HCT116 (cell line): ENCODE results near the gene TEX10. TPM values are rescaled to one million over a fixed set of nuclear protein-coding genes. Genes with fewer than 3 reads are reported as not detected.
A peak's percentile ranks its signal among the peaks of the same experiment; 100 is the strongest.
"Not testable (repeated sequence)": the region's sequence is repeated elsewhere in the genome, so short reads cannot be mapped to it uniquely, and the experiment has no call there.

Experiments
- ATAC-seq: fragments of 200-7000 bp; cut with Tn5 transposase; 2 replicates; pipeline ENCODE4 v1.9.1; 2020; ENCODE audit warnings: mild to moderate bottlenecking, moderate library complexity
- BruUV-seq: library from RNA; stranded (reverse); fragments of 400-500 nt; replicated peaks from 2 replicates; lab custom pipeline; 2021; lab: Mats Ljungman, UMichigan
- CTCF ChIA-PET: fragments of 300-600 bp; sonication (Branson Sonifier 250); formaldehyde crosslinking; loops from one replicate; lab custom pipeline; 2021; ENCODE audit warnings: antibody characterized with exemption; lab: Charles Lee
- POLR2A ChIA-PET: fragments of 300-600, 350-600 bp; sonication (Branson Sonifier 250); formaldehyde crosslinking; loops from one replicate; lab custom pipeline; 2021; ENCODE audit warnings: antibody characterized with exemption; lab: Charles Lee
- RAD21 ChIA-PET, 2 experiments: fragments of 300-600 bp; sonication (Branson Sonifier 250); formaldehyde crosslinking; loops; one replicate each; lab custom pipeline; 2023; ENCODE audit warnings: low total read pairs in 2 of 2; ENCODE audit not compliant: uncharacterized antibody in 2 of 2, unreplicated experiment in 2 of 2, low non-redundant PET in 1 of 2; lab: Charles Lee
- DNase-seq: peaks from one replicate; pipeline ENCODE4 v3.0.0-alpha.2; 2010; ENCODE audit warnings: low read depth, low spot score
- H2AFZ ChIP-seq: fragments of 200-600 bp; shearing (Covaris generic), sonication (generic); 2 replicates; pipeline ENCODE4 v1.6.1; 2017; ENCODE audit warnings: low read depth, mixed run types, mixed read lengths, antibody characterized with exemption, low read length; ENCODE audit not compliant: poor library complexity, severe bottlenecking
- H3K27ac ChIP-seq: 2 replicates; pipeline ENCODE4 v1.5.1; 2012; ENCODE audit warnings: low read depth, low read length
- H3K27me3 ChIP-seq: fragments of 200-600 bp; sonication (generic); 2 replicates; pipeline ENCODE4 v1.6.1; 2016; ENCODE audit warnings: mixed run types, low read length, mixed read lengths; ENCODE audit not compliant: insufficient read depth
- H3K36me3 ChIP-seq, 2 experiments: fragments of 200-500 bp in 1 of 2; fragments of 200-600 bp in 1 of 2; sonication (Bioruptor generic) in 1 of 2; sonication (generic) in 1 of 2; 2 replicates each; pipeline versions ENCODE4 v1.5.1 to v1.6.1; 2014 to 2016; ENCODE audit warnings: low read length in 2 of 2, inconsistent platforms in 1 of 2, mixed read lengths in 1 of 2, mixed run types in 1 of 2; ENCODE audit not compliant: insufficient read depth in 2 of 2, control insufficient read depth in 1 of 2
- H3K4me1 ChIP-seq, 2 experiments: fragments of 200-600 bp in 1 of 2; sonication (generic) in 1 of 2; 2 replicates each; pipeline versions ENCODE4 v1.5.1 to v1.6.1; 2012 to 2017; ENCODE audit warnings: low read length in 2 of 2, inconsistent platforms in 1 of 2, mild to moderate bottlenecking in 1 of 2, mixed read lengths in 1 of 2, mixed run types in 1 of 2, moderate library complexity in 1 of 2; ENCODE audit not compliant: insufficient read depth in 2 of 2, control insufficient read depth in 1 of 2
- H3K4me2 ChIP-seq: fragments of 200-600 bp; sonication (generic); 2 replicates; pipeline ENCODE4 v1.6.1; 2017; ENCODE audit warnings: mixed run types, low read length, mixed read lengths
- H3K4me3 ChIP-seq, 2 experiments: fragments of 200-600 bp in 1 of 2; sonication (generic) in 1 of 2; replicated peaks in 1 of 2; 2 replicates each; pipeline ENCODE4 v1.5.1; 2011 to 2016; ENCODE audit warnings: low read length in 2 of 2, control low read depth in 1 of 2, low read depth in 1 of 2, mild to moderate bottlenecking in 1 of 2, mixed read lengths in 1 of 2, mixed run types in 1 of 2
- H3K79me2 ChIP-seq: fragments of 200-600 bp; sonication (generic); 2 replicates; pipeline ENCODE4 v1.6.1; 2017; ENCODE audit warnings: mild to moderate bottlenecking, mixed run types, low read length, moderate library complexity, mixed read lengths; ENCODE audit not compliant: insufficient read depth
- H3K9ac ChIP-seq: fragments of 200-600 bp; sonication (generic); 2 replicates; pipeline ENCODE4 v1.6.1; 2016; ENCODE audit warnings: low read length, mixed read lengths
- H3K9me2 ChIP-seq: fragments of 200-600 bp; sonication (generic), shearing (Covaris generic); 2 replicates; pipeline ENCODE4 v1.6.1; 2017; ENCODE audit warnings: mixed run types, mild to moderate bottlenecking, moderate library complexity; ENCODE audit not compliant: insufficient read depth
- H3K9me3 ChIP-seq, 2 experiments: fragments of 200-500 bp in 1 of 2; fragments of 200-600 bp in 1 of 2; sonication (Bioruptor generic) in 1 of 2; sonication (generic) in 1 of 2; 2 replicates each; pipeline ENCODE4 v1.6.1; 2014 to 2017; ENCODE audit warnings: low read length in 2 of 2, mixed read lengths in 2 of 2, inconsistent platforms in 1 of 2, low read depth in 1 of 2, mild to moderate bottlenecking in 1 of 2, mixed run types in 1 of 2, moderate library complexity in 1 of 2; ENCODE audit not compliant: control insufficient read depth in 1 of 2, insufficient read depth in 1 of 2
- H4K20me1 ChIP-seq: fragments of 200-600 bp; sonication (generic), shearing (Covaris generic); 2 replicates; pipeline ENCODE4 v1.6.1; 2017; ENCODE audit warnings: mixed run types, mild to moderate bottlenecking, moderate library complexity; ENCODE audit not compliant: insufficient read depth
- CEBPB ChIP-seq: IDR thresholded peaks from 2 replicates; pipeline ENCODE4 v1.6.1; 2012; ENCODE audit warnings: low read depth
- ELF1 ChIP-seq: IDR thresholded peaks from 2 replicates; pipeline ENCODE4 v1.6.1; 2012; ENCODE audit warnings: low read depth, borderline replicate concordance
- EZH2 ChIP-seq: fragments of 200-600 bp; sonication (generic); IDR thresholded peaks from 2 replicates; pipeline ENCODE4 v1.6.1; 2017; ENCODE audit warnings: antibody characterized with exemption, mixed run types
- FOSL1 ChIP-seq: IDR thresholded peaks from 2 replicates; pipeline ENCODE4 v1.6.1; 2012; ENCODE audit warnings: low read depth
- JUND ChIP-seq: IDR thresholded peaks from 2 replicates; pipeline ENCODE4 v1.6.1; 2012
- SP1 ChIP-seq: IDR thresholded peaks from 2 replicates; pipeline ENCODE4 v1.6.1; 2012; ENCODE audit warnings: low read depth
- SRF ChIP-seq: IDR thresholded peaks from 2 replicates; pipeline ENCODE4 v1.6.1; 2012; ENCODE audit warnings: low read depth
- TCF7L2 ChIP-seq: IDR thresholded peaks from 2 replicates; pipeline ENCODE4 v1.7.0; 2011; ENCODE audit warnings: borderline replicate concordance, inconsistent platforms; ENCODE audit not compliant: insufficient read depth, insufficient read length; ENCODE audit errors: extremely low read depth
- intact Hi-C: fragments of 100-400 bp; cut with micrococcal nuclease; formaldehyde crosslinking; loops from 2 replicates; pipeline ENCODE4 v1.10.0; 2022
- total RNA-seq: library from RNA; stranded (reverse); gene quantifications from one replicate; pipeline ENCODE4 v1.2.1, GENCODE V29; 2021; ENCODE audit not compliant: unreplicated experiment

Gene TEX10
- total RNA-seq, 1 experiment from 2014 or later, result 53.0 TPM

DNA sequence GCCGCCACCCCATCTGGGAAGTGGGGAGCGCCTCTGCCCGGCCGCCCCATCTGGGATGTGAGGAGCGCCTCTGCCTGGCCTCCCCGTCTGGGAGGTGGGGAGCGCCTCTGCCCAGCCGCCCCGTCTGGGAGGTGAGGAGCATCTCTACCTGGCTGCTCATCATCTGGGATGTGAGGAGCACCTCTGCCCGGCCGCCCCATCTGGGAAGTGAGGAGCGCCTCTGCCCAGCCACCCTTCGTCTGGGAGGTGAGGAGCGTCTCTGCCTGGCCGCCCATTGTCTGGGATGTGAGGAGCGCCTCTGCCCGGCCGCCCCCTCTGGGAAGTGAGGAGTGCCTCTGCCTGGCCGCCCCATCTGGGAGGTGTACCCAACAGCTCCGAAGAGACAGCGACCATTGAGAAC is 40.2 kb upstream of the TEX10 start:
- H3K4me1 ChIP-seq, H3K4me2 ChIP-seq, H2AFZ ChIP-seq, intact Hi-C loops, ATAC-seq, H3K79me2 ChIP-seq, H3K9me2 ChIP-seq, BruUV-seq, DNase-seq, H4K20me1 ChIP-seq, POLR2A ChIA-PET, H3K9me3 ChIP-seq, H3K9ac ChIP-seq, H3K4me3 ChIP-seq, CTCF ChIA-PET, H3K27me3 ChIP-seq, H3K27ac ChIP-seq, RAD21 ChIA-PET, H3K36me3 ChIP-seq: not testable (repeated sequence)

DNA sequence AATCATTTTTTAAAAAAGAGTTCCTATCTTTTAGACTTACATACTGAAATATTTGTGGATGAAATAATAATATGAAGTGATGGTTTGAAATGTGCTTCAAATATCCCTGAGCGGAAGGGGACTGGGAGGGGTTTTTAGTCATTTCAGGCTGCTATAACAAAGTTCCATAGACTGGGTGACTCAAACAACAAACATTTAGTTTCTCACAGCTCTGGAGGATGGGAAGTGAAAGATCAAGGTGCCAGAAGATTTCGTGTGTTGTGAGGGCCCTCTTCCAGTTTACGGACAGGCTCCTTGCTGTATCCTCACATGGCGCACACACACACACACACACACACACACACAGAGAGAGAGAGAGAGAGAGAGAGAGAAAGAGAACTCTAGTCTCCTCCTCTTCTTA is 27.1 kb upstream of the TEX10 start:
- H3K27ac ChIP-seq, result no peak overlapping the region
- H4K20me1 ChIP-seq, result no peaks in the 10 kb centered on the region
- no peak overlapping the region for H3K9ac ChIP-seq
- H3K79me2 ChIP-seq, result no peaks in the 10 kb centered on the region
- ChIA-PET RAD21 (no interaction called here), POLR2A (no interaction called here)
- peak overlapping the region; percentile 33 for H3K4me2 ChIP-seq
- no peaks in the 10 kb centered on the region for H3K36me3 ChIP-seq
- peak overlapping the region; percentile 48 for H2AFZ ChIP-seq
- ATAC-seq (peak; percentile 32; the same call in 1 of the 2 replicates), DNase-seq (no peak)
- no peaks in the 10 kb centered on the region for H3K9me2 ChIP-seq
- no peak for TF ChIP-seq SRF
- no peak for TF ChIP-seq CEBPB
- TF ChIP-seq FOSL1, result no peak
- no peak for TF ChIP-seq ELF1
- no peak for TF ChIP-seq JUND
- TF ChIP-seq EZH2, result no peak
- TF ChIP-seq TCF7L2, result no peak
- no peak for TF ChIP-seq SP1
- TF ChIP-seq, all 23 proteins: peak for 0
- CTCF ChIA-PET, result no interaction called here
- Histone ChIP-seq H3K4me3 (no peak overlapping the region), H3K9me3 (peaks cover 6 to 9% of the 10 kb centered on the region in 2 experiments; a peak in 2 of 4 replicates), H3K27me3 (no peaks in the 10 kb centered on the region), H3K4me1 (peaks cover 12 to 13% of the 10 kb centered on the region in 2 experiments)
- intact Hi-C loops, result no loop called here
- BruUV-seq, result no TSS peak
